PC-9 (cell line): ENCODE data around the gene CFAP65. TPM values are rescaled to one million over a fixed set of nuclear protein-coding genes. Genes with fewer than 3 reads are reported as not detected.

Experiments
- BruUV-seq: library from RNA; stranded (reverse); fragments of 400-500 nt; replicated peaks from 2 replicates; lab custom pipeline; 2021; lab: Mats Ljungman, UMichigan
- CTCF ChIA-PET: fragments of 300-600 bp; sonication (Branson Sonifier 250); formaldehyde crosslinking; loops from one replicate; lab custom pipeline; 2022; ENCODE audit warnings: antibody characterized with exemption; lab: Charles Lee
- POLR2A ChIA-PET: fragments of 300-600 bp; sonication (Branson Sonifier 250); formaldehyde crosslinking; loops from one replicate; lab custom pipeline; 2022; ENCODE audit warnings: antibody characterized with exemption; ENCODE audit not compliant: unreplicated experiment; lab: Charles Lee
- DNase-seq, 2 experiments: peaks; one replicate each; pipeline versions ENCODE4 v3.0.0 to v3.0.0-alpha.2; 2015 to 2022; ENCODE audit warnings: mixed read lengths in 1 of 2
- H2AFZ ChIP-seq: fragments of 200-600 bp; sonication (generic); 2 replicates; pipeline ENCODE4 v1.8.1; 2017; ENCODE audit warnings: antibody characterized with exemption
- H3F3A ChIP-seq: fragments of 200-600 bp; sonication (generic); 2 replicates; pipeline ENCODE4 v1.8.1; 2017; ENCODE audit warnings: antibody characterized with exemption, mild to moderate bottlenecking, low read depth; ENCODE audit not compliant: insufficient read depth
- H3K27ac ChIP-seq: fragments of 200-600 bp; sonication (generic); 2 replicates; pipeline ENCODE4 v1.6.1; 2016; ENCODE audit warnings: mixed run types
- H3K27me3 ChIP-seq: fragments of 200-600 bp; sonication (generic); 2 replicates; pipeline ENCODE4 v1.6.1; 2016; ENCODE audit warnings: low read depth, mixed run types; ENCODE audit not compliant: insufficient read depth
- H3K36me3 ChIP-seq: fragments of 200-600 bp; sonication (generic); 2 replicates; pipeline ENCODE4 v1.6.1; 2016; ENCODE audit warnings: low read depth, mixed run types
- H3K4me1 ChIP-seq: fragments of 200-600 bp; sonication (generic); replicated peaks from 2 replicates; pipeline ENCODE4 v1.6.1; 2016; ENCODE audit warnings: mixed run types; ENCODE audit not compliant: insufficient read depth
- H3K4me2 ChIP-seq: fragments of 200-600 bp; sonication (generic); 2 replicates; pipeline ENCODE4 v1.6.1; 2017; ENCODE audit warnings: mixed run types
- H3K4me3 ChIP-seq: fragments of 200-600 bp; sonication (generic); 2 replicates; pipeline ENCODE4 v1.6.1; 2016; ENCODE audit warnings: mixed run types
- H3K79me2 ChIP-seq: fragments of 200-600 bp; sonication (generic); 2 replicates; pipeline ENCODE4 v1.6.1; 2017; ENCODE audit warnings: low read depth, mixed run types
- H3K9me2 ChIP-seq: fragments of 200-600 bp; sonication (generic); 2 replicates; pipeline ENCODE4 v1.8.1; 2017; ENCODE audit warnings: mild to moderate bottlenecking; ENCODE audit not compliant: insufficient read depth
- H3K9me3 ChIP-seq: fragments of 200-600 bp; sonication (generic); 2 replicates; pipeline ENCODE4 v1.8.1; 2016; ENCODE audit warnings: low read depth; ENCODE audit not compliant: insufficient read depth
- H4K20me1 ChIP-seq: fragments of 200-600 bp; sonication (generic); 2 replicates; pipeline ENCODE4 v1.8.1; 2017; ENCODE audit not compliant: insufficient read depth
- CTCF ChIP-seq: fragments of 200-600 bp; sonication (generic); conservative IDR thresholded peaks from 2 replicates; pipeline ENCODE4 v1.6.1; 2017; ENCODE audit warnings: mixed run types, antibody characterized with exemption, mild to moderate bottlenecking, moderate library complexity
- EZH2 ChIP-seq: fragments of 200-600 bp; sonication (generic); IDR thresholded peaks from 2 replicates; pipeline ENCODE4 v1.8.0; 2017; ENCODE audit warnings: antibody characterized with exemption, low read depth
- intact Hi-C: fragments of 100-400 bp; cut with micrococcal nuclease; formaldehyde crosslinking; loops from one replicate; pipeline ENCODE4 v1.10.0; 2022; ENCODE audit not compliant: unreplicated experiment
- microRNA-seq: library from miRNA; unstranded; fragments of <30 nt; microRNA quantifications from one replicate; pipeline ENCODE4 v1.2.0, GENCODE V29; 2021; ENCODE audit warnings: borderline number of aligned reads, borderline replicate concordance
- total RNA-seq: library from RNA; stranded (reverse); gene quantifications from 2 replicates; pipeline ENCODE4 v1.2.3, GENCODE V29; 2021

Gene CFAP65
- total RNA-seq, 1 experiment from 2014 or later = not detected

DNA sequence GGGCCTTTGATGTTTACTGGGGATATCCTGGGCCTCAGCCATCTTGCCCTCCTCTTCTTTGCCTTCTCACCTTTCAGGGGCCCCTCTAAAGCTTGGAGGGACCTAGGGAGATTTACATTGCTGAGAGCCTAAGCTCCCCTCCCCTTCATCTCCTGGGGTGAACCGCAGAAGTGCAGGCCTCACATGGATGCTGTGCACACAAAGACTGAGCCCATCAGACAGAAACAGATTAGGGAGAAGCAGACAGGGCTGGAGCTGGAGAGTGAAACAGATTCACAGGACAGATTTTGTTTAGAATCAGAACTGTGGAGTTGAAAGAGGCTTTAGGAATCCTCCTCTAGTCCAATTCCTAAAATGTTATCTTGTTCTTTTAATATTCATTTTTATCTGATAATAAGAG is 85.3 kb downstream of the CFAP65 start:
- intact Hi-C loops = no loop called here
- Histone ChIP-seq H3K27me3 (no peaks in the 10 kb centered on the region), H3K79me2 (no peaks in the 10 kb centered on the region), H3K4me3 (no peak overlapping the region), H2AFZ (no peak overlapping the region), H3K27ac (no peak overlapping the region), H3F3A (peaks cover 7% of the 10 kb centered on the region; the same call in 1 of the 2 replicates), H3K9me3 (no peaks in the 10 kb centered on the region), H4K20me1 (no peaks in the 10 kb centered on the region), H3K4me1 (no peaks in the 10 kb centered on the region), H3K4me2 (no peak overlapping the region), H3K9me2 (no peaks in the 10 kb centered on the region), H3K36me3 (no peaks in the 10 kb centered on the region)
- CTCF ChIA-PET = no interaction called here
- POLR2A ChIA-PET = no interaction called here
- DNase-seq = no peak
- BruUV-seq = no TSS peak
- no peak for TF ChIP-seq EZH2
- no peak for TF ChIP-seq CTCF

- Histone ChIP-seq H2AFZ (no peak overlapping the region), H3K36me3 (no peaks in the 10 kb centered on the region), H3K9me2 (no peaks in the 10 kb centered on the region), H4K20me1 (no peaks in the 10 kb centered on the region), H3K4me3 (no peak overlapping the region), H3K79me2 (no peaks in the 10 kb centered on the region), H3K27me3 (no peaks in the 10 kb centered on the region), H3K9me3 (no peaks in the 10 kb centered on the region), H3K27ac (no peak overlapping the region), H3K4me2 (no peak overlapping the region), H3F3A (peaks cover 7% of the 10 kb centered on the region; the same call in 1 of the 2 replicates), H3K4me1 (peaks cover 7% of the 10 kb centered on the region; the same call in 1 of the 2 replicates)
- DNase-seq = no peak
- intact Hi-C loops = no loop called here
- POLR2A ChIA-PET = no interaction called here
- CTCF ChIA-PET = no interaction called here
- BruUV-seq = no TSS peak
- TF ChIP-seq CTCF (no peak), EZH2 (no peak)
These were observed 86.6 kb downstream of the CFAP65 start for GRCh38 chr2:218954541-218955300.

GRCh38 chr2:218953366-218953954 is 87.9 kb downstream of the CFAP65 start:
- H3K36me3 ChIP-seq = no peaks in the 10 kb centered on the region
- H3F3A ChIP-seq = peaks cover 7% of the 10 kb centered on the region; the same call in 1 of the 2 replicates
- ChIA-PET CTCF (interaction anchor here (0.5 kb wide), 1 partner anchor 43 kb away, joined by 3 read pairs; no protein-coding TSS in a partner anchor), POLR2A (no interaction called here)
- no peaks in the 10 kb centered on the region for H3K79me2 ChIP-seq
- no peak overlapping the region for H3K4me2 ChIP-seq
- intact Hi-C loops = no loop called here
- no peaks in the 10 kb centered on the region for H3K9me3 ChIP-seq
- TF ChIP-seq EZH2 (no peak), CTCF (no peak; the same call in 1 of the 2 replicates)
- H3K27ac ChIP-seq = no peak overlapping the region
- no TSS peak for BruUV-seq
- DNase-seq = no peak
- H2AFZ ChIP-seq = no peak overlapping the region
- no peaks in the 10 kb centered on the region for H3K27me3 ChIP-seq
- H3K4me1 ChIP-seq = peaks cover 7% of the 10 kb centered on the region; the same call in 1 of the 2 replicates
- H4K20me1 ChIP-seq = no peaks in the 10 kb centered on the region
- no peak overlapping the region for H3K4me3 ChIP-seq
- H3K9me2 ChIP-seq = no peaks in the 10 kb centered on the region

Small RNA genes within 50 kb of the gene (microRNA-seq; reads per million reads assigned to microRNA genes)
- gene MIR3131 = not detected
- 337 reads per million, percentile 64 among the genes with 10 or more reads in this experiment for gene MIR375

Other genes with a start within 250 kb of the CFAP65 start
- not detected in 2 replicates for gene PRKAG3, start 209.7 kb downstream of the CFAP65 start, total RNA-seq
- 0.33 and 0.45 TPM in 2 replicates for gene WNT6, start 181.7 kb downstream of the CFAP65 start, total RNA-seq
- 1.2 and 2.3 TPM in 2 replicates for gene WNT10A, start 160.7 kb downstream of the CFAP65 start, total RNA-seq
- gene CDK5R2, start 81.8 kb downstream of the CFAP65 start, total RNA-seq = 0.17 and 0.20 TPM in 2 replicates
- not detected in 2 replicates for gene FEV, start 56.3 kb downstream of the CFAP65 start, total RNA-seq
- gene CRYBA2, start 48.1 kb downstream of the CFAP65 start, total RNA-seq = not detected in 2 replicates
- gene IHH, start 19.4 kb upstream of the CFAP65 start, total RNA-seq = not detected in 2 replicates
- 9.8 and 11.2 TPM in 2 replicates for gene NHEJ1, start 119.3 kb upstream of the CFAP65 start, total RNA-seq
- 7.1 and 7.9 TPM in 2 replicates for gene SLC23A3, start 128.5 kb upstream of the CFAP65 start, total RNA-seq
- 36.5 and 37.1 TPM in 2 replicates for gene CNPPD1, start 135.4 kb upstream of the CFAP65 start, total RNA-seq
- 77.0 and 84.4 TPM in 2 replicates for gene RETREG2, start 136.8 kb upstream of the CFAP65 start, total RNA-seq
- 24.6 and 39.4 TPM in 2 replicates for gene ZFAND2B, start 165.3 kb upstream of the CFAP65 start, total RNA-seq
- 33.7 and 41.4 TPM in 2 replicates for gene ABCB6, start 177.4 kb upstream of the CFAP65 start, total RNA-seq
- gene ATG9A, start 188.1 kb upstream of the CFAP65 start, total RNA-seq = 56.0 and 64.5 TPM in 2 replicates
- 62.2 and 65.1 TPM in 2 replicates for gene ANKZF1, start 188.3 kb upstream of the CFAP65 start, total RNA-seq
- gene GLB1L, start 203.9 kb upstream of the CFAP65 start, total RNA-seq = 7.9 and 10.8 TPM in 2 replicates
- 39.6 and 47.2 TPM in 2 replicates for gene STK16, start 204.0 kb upstream of the CFAP65 start, total RNA-seq
- gene TUBA4B, start 211.7 kb upstream of the CFAP65 start, total RNA-seq = not detected in 2 replicates
- 118 and 157 TPM in 2 replicates for gene TUBA4A, start 212.4 kb upstream of the CFAP65 start, total RNA-seq
- 38.5 and 47.5 TPM in 2 replicates for gene DNAJB2, start 237.8 kb upstream of the CFAP65 start, total RNA-seq